Left lung (tissue), 10 donors: Measurements from ENCODE around the gene FHOD3. TPM values are rescaled to one million over a fixed set of nuclear protein-coding genes. Genes with fewer than 3 reads are reported as not detected.

Experiments used
- ATAC-seq: fragments of 200-7000 bp; cut with Tn5 transposase; one replicate; pipeline ENCODE4 v1.9.1; 2020; ENCODE audit warnings: moderate library complexity
- DNase-seq, 4 donors: peaks; one replicate each; pipeline ENCODE4 v3.0.0-alpha.2; 2013 to 2020
- H3K27ac ChIP-seq, 2 donors: fragments of 200-600 bp; sonication (generic) in 1 of 2; one replicate each; pipeline versions ENCODE4 v1.5.0 to v1.8.0; 2020 to 2021
- H3K27me3 ChIP-seq, 2 donors: fragments of 200-600 bp; sonication (generic) in 1 of 2; one replicate each; pipeline versions ENCODE4 v1.5.0 to v1.8.0; 2020 to 2021
- H3K36me3 ChIP-seq, 2 donors: fragments of 200-600 bp; sonication (generic) in 1 of 2; one replicate each; pipeline versions ENCODE4 v1.5.0 to v1.8.0; 2020 to 2021
- H3K4me1 ChIP-seq, 2 donors: fragments of 200-600 bp; one replicate each; pipeline ENCODE4 v1.8.0; 2021
- H3K4me3 ChIP-seq, 2 donors: fragments of 200-600 bp; sonication (generic) in 1 of 2; one replicate each; pipeline versions ENCODE4 v1.5.0 to v1.8.0; 2020 to 2021; ENCODE audit warnings: mild to moderate bottlenecking in 1 of 2
- H3K9me3 ChIP-seq, 2 donors: fragments of 200-600 bp; sonication (generic) in 1 of 2; one replicate each; pipeline versions ENCODE4 v1.5.0 to v1.8.0; 2020 to 2021
- CTCF ChIP-seq, 2 donors: fragments of 200-600 bp; sonication (generic) in 1 of 2; IDR thresholded peaks; one replicate each; pipeline versions ENCODE4 v1.5.0 to v1.8.0; 2021; ENCODE audit warnings: antibody characterized with exemption in 2 of 2
- intact Hi-C, 2 donors: fragments of 100-400 bp; cut with DNase I; formaldehyde crosslinking; loops; one replicate each; pipeline versions ENCODE4 v1.11.2 to v1.14.2; 2022
- polyA plus RNA-seq, 6 donors: library from polyadenylated mRNA; unstranded; fragments of 120-200 nt; gene quantifications; one replicate each; pipeline ENCODE4 v1.2.1, GENCODE V29; 2013; ENCODE audit not compliant: insufficient read length in 6 of 6
- total RNA-seq, 2 donors: library from RNA; stranded (reverse); fragmentation: NEBNext Ultra II Directional; extraction: Animal tissue kit (Norgen Biotek cat#: 25700); gene quantifications; one replicate each; pipeline ENCODE4 v1.2.1, GENCODE V29; 2021
- donor health status: DM: no; HTN: yes; CAD: no.
- donor health status: DM: no; HTN: no; CAD: no.

Gene FHOD3
- total and polyA plus RNA-seq, 8 donors = 0.55 to 2.9 (median 1.5) TPM

GRCh38 chr18:36402765-36403396 lies 105.4 kb downstream of the FHOD3 start:
- peak; percentile 38 for ATAC-seq
- Histone ChIP-seq H3K4me3 (no peak overlapping the region), H3K27ac (no peak overlapping the region), H3K27me3 (no peaks in the 10 kb centered on the region), H3K4me1 (no peaks in the 10 kb centered on the region), H3K36me3 (no peaks in the 10 kb centered on the region), H3K9me3 (no peaks in the 10 kb centered on the region)
- TF ChIP-seq CTCF (IDR thresholded peaks at IDR 0.05) = no peak
- intact Hi-C loops = no loop called here
- peak in 3 of 4 donors; percentile 42 to 80 (median 53) for DNase-seq

DNA sequence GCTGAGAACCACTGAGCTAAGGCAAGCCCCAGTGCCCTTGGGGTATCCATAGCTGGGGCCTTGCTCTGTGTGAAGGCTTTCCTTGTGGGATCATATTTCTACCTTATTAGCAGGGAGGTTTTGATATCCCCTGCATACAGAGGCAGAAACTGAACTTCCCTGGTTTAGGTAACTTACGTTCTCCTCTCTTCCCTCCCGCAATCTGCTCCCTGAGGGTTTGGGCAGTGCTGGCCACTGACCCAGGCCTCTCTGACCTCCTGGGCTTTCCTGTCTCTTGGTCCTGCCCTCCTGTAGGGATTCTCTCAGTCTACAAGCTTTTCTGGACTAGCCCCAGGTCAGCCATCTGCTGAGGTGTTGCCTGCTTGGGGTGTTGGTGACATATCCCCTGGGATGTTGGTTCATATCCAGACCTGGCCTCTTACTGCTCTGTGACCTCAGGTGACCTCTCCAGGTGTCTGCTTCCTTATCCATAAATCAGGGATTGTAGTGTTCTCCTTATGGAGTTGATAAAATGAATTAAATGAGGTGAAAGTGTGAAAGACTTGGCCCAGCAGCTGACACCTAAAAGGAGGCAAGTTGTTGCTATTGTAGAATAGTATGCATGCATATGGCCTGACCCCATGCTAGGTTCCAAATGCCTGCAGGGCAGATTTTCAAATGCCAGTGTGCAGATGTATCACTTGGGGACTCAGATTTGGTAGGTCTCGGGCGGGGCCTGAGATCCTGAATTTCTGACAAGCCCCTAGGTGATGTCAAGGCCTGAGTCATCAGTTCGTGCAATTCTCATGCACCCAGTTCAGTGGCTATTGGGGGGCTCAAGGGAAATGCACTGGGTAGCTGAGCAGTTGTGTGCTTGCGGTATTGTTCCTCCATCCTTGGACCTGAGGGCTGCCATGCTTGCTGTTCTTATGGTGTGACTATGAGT lies 106.6 kb downstream of the FHOD3 start:
- intact Hi-C loops = no loop called here

DNA sequence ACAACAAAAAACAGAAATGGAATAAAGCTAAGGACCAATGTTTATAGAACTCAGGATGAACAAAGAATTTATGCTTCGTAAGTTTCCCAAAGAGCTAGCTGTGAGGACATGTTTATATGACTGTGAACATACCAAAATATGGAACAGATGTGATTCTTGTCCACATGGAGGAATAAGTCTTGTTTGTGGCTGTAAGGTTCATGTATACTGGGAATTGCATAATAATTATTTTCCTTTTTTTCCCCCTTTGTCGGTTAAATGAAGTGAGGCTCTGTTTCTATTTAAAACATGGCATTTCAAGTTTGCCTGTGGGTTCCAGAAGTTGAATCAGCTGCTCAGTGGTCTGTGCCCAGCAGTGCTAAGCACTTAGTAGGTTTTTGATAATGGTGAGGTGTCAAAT lies 108.1 kb downstream of the FHOD3 start:
- H3K36me3 ChIP-seq = no peaks in the 10 kb centered on the region
- no peaks in the 10 kb centered on the region for H3K4me1 ChIP-seq
- no peak for ATAC-seq
- intact Hi-C loops = no loop called here
- TF ChIP-seq CTCF (IDR thresholded peaks at IDR 0.05) = no peak
- no peak overlapping the region for H3K4me3 ChIP-seq
- H3K9me3 ChIP-seq = no peaks in the 10 kb centered on the region
- H3K27me3 ChIP-seq = no peaks in the 10 kb centered on the region
- no peak overlapping the region for H3K27ac ChIP-seq
- no peak for DNase-seq

More for the DNA sequence above, 106.6 kb downstream of the FHOD3 start:
- H3K36me3 ChIP-seq = no peaks in the 10 kb centered on the region
- no peak for ATAC-seq
- H3K27me3 ChIP-seq = no peaks in the 10 kb centered on the region
- no peak overlapping the region for H3K4me3 ChIP-seq
- no peak for TF ChIP-seq CTCF (IDR thresholded peaks at IDR 0.05)
- no peaks in the 10 kb centered on the region for H3K4me1 ChIP-seq
- H3K27ac ChIP-seq = no peak overlapping the region
- DNase-seq = no peak
- H3K9me3 ChIP-seq = no peaks in the 10 kb centered on the region

- intact Hi-C loops = no loop called here
- no peaks in the 10 kb centered on the region for H3K27me3 ChIP-seq
- no peak for ATAC-seq
Observed at GRCh38 chr18:36406805-36407204, 109.3 kb downstream of the FHOD3 start.

More at GRCh38 chr18:36406805-36407204, 109.3 kb downstream of the FHOD3 start:
- Histone ChIP-seq H3K4me3 (no peak overlapping the region), H3K4me1 (no peaks in the 10 kb centered on the region), H3K9me3 (no peaks in the 10 kb centered on the region), H3K27ac (no peak overlapping the region), H3K36me3 (no peaks in the 10 kb centered on the region)
- no peak for DNase-seq
- TF ChIP-seq CTCF (IDR thresholded peaks at IDR 0.05) = no peak
